WTC11 (cell line): ENCODE measurements around the gene TGM4. TPM values are rescaled to one million over a fixed set of nuclear protein-coding genes. Genes with fewer than 3 reads are reported as not detected.
A peak's percentile ranks its signal among the peaks of the same experiment; 100 is the strongest.

ENCODE experiments used
- ATAC-seq: fragments of 200-7000 bp; cut with Tn5 transposase; 2 replicates; pipeline ENCODE4 v1.10.0; 2021; ENCODE audit warnings: mild to moderate bottlenecking, moderate library complexity
- CTCF ChIA-PET: fragments of 300-600 bp; sonication (Branson Sonifier 250); formaldehyde crosslinking; loops from one replicate; lab custom pipeline; 2021; ENCODE audit warnings: antibody characterized with exemption; lab: Charles Lee
- POLR2A ChIA-PET: fragments of 350-600 bp; sonication (Branson Sonifier 250); formaldehyde crosslinking; loops from one replicate; lab custom pipeline; 2021; ENCODE audit warnings: antibody characterized with exemption; lab: Charles Lee
- DNase-seq: peaks from one replicate; pipeline ENCODE4 v3.0.0; 2021; ENCODE audit warnings: low spot score
- H3K27ac Mint-ChIP-seq: 2 replicates; pipeline ENCODE4 v1.8.0; 2021; ENCODE audit warnings: mixed read lengths
- H3K27me3 Mint-ChIP-seq: 2 replicates; pipeline ENCODE4 v1.8.0; 2021; ENCODE audit warnings: low read depth, mild to moderate bottlenecking, moderate library complexity, mixed read lengths
- H3K36me3 Mint-ChIP-seq: 2 replicates; pipeline ENCODE4 v1.8.0; 2021; ENCODE audit warnings: mixed read lengths
- H3K4me1 Mint-ChIP-seq: 2 replicates; pipeline ENCODE4 v1.8.0; 2022; ENCODE audit warnings: mixed read lengths
- H3K4me3 Mint-ChIP-seq: 2 replicates; pipeline ENCODE4 v1.8.0; 2021; ENCODE audit warnings: mild to moderate bottlenecking, moderate library complexity, mixed read lengths
- H3K9me3 Mint-ChIP-seq: 2 replicates; pipeline ENCODE4 v1.8.0; 2021; ENCODE audit warnings: mixed read lengths
- AFF4 ChIP-seq: sonication (generic); formaldehyde crosslinking; IDR thresholded peaks from 2 replicates; pipeline ENCODE4 v1.8.1; 2023; ENCODE audit warnings: mild to moderate bottlenecking, missing genetic modification reagents, borderline replicate concordance
- CREM ChIP-seq: sonication (generic); formaldehyde crosslinking; IDR thresholded peaks from 2 replicates; pipeline ENCODE4 v1.8.1; 2022; ENCODE audit warnings: mild to moderate bottlenecking, missing genetic modification reagents, moderate library complexity
- CTCF ChIP-seq: fragments of 200-600 bp; IDR thresholded peaks from 2 replicates; pipeline ENCODE4 v1.8.0; 2022; ENCODE audit warnings: antibody characterized with exemption
- ELF4 ChIP-seq: sonication (generic); formaldehyde crosslinking; IDR thresholded peaks from 2 replicates; pipeline ENCODE4 v1.8.1; 2022; ENCODE audit warnings: low read depth, mild to moderate bottlenecking, moderate library complexity, missing genetic modification reagents
- ETV6 ChIP-seq: sonication (generic); formaldehyde crosslinking; IDR thresholded peaks from 2 replicates; pipeline ENCODE4 v1.8.1; 2022; ENCODE audit warnings: mild to moderate bottlenecking, missing genetic modification reagents
- FOXJ3 ChIP-seq: sonication (generic); formaldehyde crosslinking; IDR thresholded peaks from 2 replicates; pipeline ENCODE4 v1.9.0; 2021; ENCODE audit warnings: missing genetic modification reagents, mild to moderate bottlenecking, borderline replicate concordance
- MAX ChIP-seq: sonication (generic); formaldehyde crosslinking; IDR thresholded peaks from 2 replicates; pipeline ENCODE4 v1.8.0; 2022; ENCODE audit warnings: mild to moderate bottlenecking, missing genetic modification reagents
- NFATC4 ChIP-seq: fragments of 250-450 bp; sonication (Bioruptor Pico); IDR thresholded peaks from 2 replicates; pipeline ENCODE4 v1.9.0; 2021; ENCODE audit warnings: mild to moderate bottlenecking
- NFE2L1 ChIP-seq: sonication (generic); formaldehyde crosslinking; IDR thresholded peaks from 2 replicates; pipeline ENCODE4 v1.8.1; 2023; ENCODE audit warnings: missing genetic modification reagents
- NR2C2 ChIP-seq: sonication (generic); formaldehyde crosslinking; IDR thresholded peaks from 2 replicates; pipeline ENCODE4 v1.8.0; 2022; ENCODE audit warnings: mild to moderate bottlenecking, missing genetic modification reagents
- NR3C1 ChIP-seq: sonication (generic); formaldehyde crosslinking; conservative IDR thresholded peaks from 2 replicates; pipeline ENCODE4 v1.8.1; 2023; ENCODE audit warnings: low read depth, mild to moderate bottlenecking, missing genetic modification reagents
- PRDM15 ChIP-seq: sonication (generic); formaldehyde crosslinking; IDR thresholded peaks from 2 replicates; pipeline ENCODE4 v1.8.0; 2022; ENCODE audit warnings: missing genetic modification reagents
- PRRX2 ChIP-seq: fragments of 250-450 bp; sonication (Bioruptor Pico); IDR thresholded peaks from 2 replicates; pipeline ENCODE4 v1.8.0; 2021; ENCODE audit warnings: mild to moderate bottlenecking
- SMAD3 ChIP-seq: sonication (generic); formaldehyde crosslinking; IDR thresholded peaks from 2 replicates; pipeline ENCODE4 v1.8.0; 2022; ENCODE audit warnings: missing genetic modification reagents, mild to moderate bottlenecking, borderline replicate concordance
- SMAD4 ChIP-seq: sonication (generic); formaldehyde crosslinking; IDR thresholded peaks from 2 replicates; pipeline ENCODE4 v1.8.0; 2022; ENCODE audit warnings: mild to moderate bottlenecking, missing genetic modification reagents
- SOX15 ChIP-seq: fragments of 250-450 bp; sonication (Bioruptor Pico); IDR thresholded peaks from 2 replicates; pipeline ENCODE4 v1.9.0; 2021; ENCODE audit warnings: mild to moderate bottlenecking
- USF2 ChIP-seq: sonication (generic); formaldehyde crosslinking; IDR thresholded peaks from 2 replicates; pipeline ENCODE4 v1.8.1; 2023; ENCODE audit warnings: mild to moderate bottlenecking, missing genetic modification reagents, moderate library complexity
- total RNA-seq: library from RNA; stranded (reverse); gene quantifications from 3 replicates; pipeline ENCODE4 v1.2.3, GENCODE V29; 2021
- TF ChIP-seq, protein P1 (sequence below): sonication (generic); formaldehyde crosslinking; IDR thresholded peaks from 2 replicates; pipeline ENCODE4 v1.8.0; 2022; ENCODE audit warnings: mild to moderate bottlenecking, missing genetic modification reagents
- TF ChIP-seq, protein P2 (sequence below): sonication (generic); formaldehyde crosslinking; IDR thresholded peaks from 2 replicates; pipeline ENCODE4 v1.8.0; 2022; ENCODE audit warnings: mild to moderate bottlenecking, missing genetic modification reagents

Gene TGM4
- total RNA-seq, 1 experiment from 2014 or later: not detected

- TF ChIP-seq FOXJ3 (CRISPR knock-in tag) (no peak), PRDM15 (CRISPR knock-in tag) (no peak), NFE2L1 (CRISPR knock-in tag) (no peak), SOX15 (CRISPR knock-in tag) (no peak), SMAD4 (no peak), ELF4 (CRISPR knock-in tag) (no peak), NFATC4 (CRISPR knock-in tag) (no peak)
- TF ChIP-seq, protein P1, sequence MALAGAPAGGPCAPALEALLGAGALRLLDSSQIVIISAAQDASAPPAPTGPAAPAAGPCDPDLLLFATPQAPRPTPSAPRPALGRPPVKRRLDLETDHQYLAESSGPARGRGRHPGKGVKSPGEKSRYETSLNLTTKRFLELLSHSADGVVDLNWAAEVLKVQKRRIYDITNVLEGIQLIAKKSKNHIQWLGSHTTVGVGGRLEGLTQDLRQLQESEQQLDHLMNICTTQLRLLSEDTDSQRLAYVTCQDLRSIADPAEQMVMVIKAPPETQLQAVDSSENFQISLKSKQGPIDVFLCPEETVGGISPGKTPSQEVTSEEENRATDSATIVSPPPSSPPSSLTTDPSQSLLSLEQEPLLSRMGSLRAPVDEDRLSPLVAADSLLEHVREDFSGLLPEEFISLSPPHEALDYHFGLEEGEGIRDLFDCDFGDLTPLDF (CRISPR knock-in tag): no peak
- Mint-ChIP-seq H3K4me3 (no peak overlapping the region), H3K27me3 (no peaks in the 10 kb centered on the region), H3K4me1 (peaks cover 5% of the 10 kb centered on the region), H3K27ac (no peak overlapping the region), H3K9me3 (no peaks in the 10 kb centered on the region), H3K36me3 (peaks cover 3% of the 10 kb centered on the region; the same call in 1 of the 2 replicates)
- no peak for ATAC-seq
- no peak for DNase-seq
- POLR2A ChIA-PET: no interaction called here
- CTCF ChIA-PET: interaction anchor here (1.4 kb wide), 1 partner anchor 43 kb away, joined by 3 read pairs; no protein-coding TSS in a partner anchor
Observed at GRCh38 chr3:44957986-44958385, 83.6 kb downstream of the TGM4 start.

DNA sequence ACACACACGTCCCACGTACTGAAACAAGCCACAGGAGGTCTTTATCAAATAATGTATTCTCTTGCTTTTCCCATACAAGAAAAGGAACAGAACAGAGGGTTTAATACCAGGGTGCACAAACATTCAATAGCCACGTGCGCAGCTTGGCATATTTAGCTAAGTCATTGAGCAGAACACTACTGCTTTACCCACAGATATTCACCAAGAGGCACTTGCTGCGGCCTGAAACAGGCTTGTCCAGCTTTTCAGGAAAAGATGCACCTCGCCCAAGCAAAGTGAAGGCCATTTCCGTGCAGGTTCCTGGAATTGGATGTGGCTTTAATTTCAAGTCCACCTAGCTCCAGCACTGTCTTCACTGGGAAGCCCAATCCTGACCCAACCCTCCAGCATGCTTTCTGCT, 84.0 kb downstream of the TGM4 start:
- DNase-seq (no peak), ATAC-seq (no peak)
- POLR2A ChIA-PET: no interaction called here
- TF ChIP-seq, protein P2, sequence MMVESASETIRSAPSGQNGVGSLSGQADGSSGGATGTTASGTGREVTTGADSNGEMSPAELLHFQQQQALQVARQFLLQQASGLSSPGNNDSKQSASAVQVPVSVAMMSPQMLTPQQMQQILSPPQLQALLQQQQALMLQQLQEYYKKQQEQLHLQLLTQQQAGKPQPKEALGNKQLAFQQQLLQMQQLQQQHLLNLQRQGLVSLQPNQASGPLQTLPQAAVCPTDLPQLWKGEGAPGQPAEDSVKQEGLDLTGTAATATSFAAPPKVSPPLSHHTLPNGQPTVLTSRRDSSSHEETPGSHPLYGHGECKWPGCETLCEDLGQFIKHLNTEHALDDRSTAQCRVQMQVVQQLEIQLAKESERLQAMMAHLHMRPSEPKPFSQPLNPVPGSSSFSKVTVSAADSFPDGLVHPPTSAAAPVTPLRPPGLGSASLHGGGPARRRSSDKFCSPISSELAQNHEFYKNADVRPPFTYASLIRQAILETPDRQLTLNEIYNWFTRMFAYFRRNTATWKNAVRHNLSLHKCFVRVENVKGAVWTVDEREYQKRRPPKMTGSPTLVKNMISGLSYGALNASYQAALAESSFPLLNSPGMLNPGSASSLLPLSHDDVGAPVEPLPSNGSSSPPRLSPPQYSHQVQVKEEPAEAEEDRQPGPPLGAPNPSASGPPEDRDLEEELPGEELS (CRISPR knock-in tag): no peak
- no peak for TF ChIP-seq NR3C1 (CRISPR knock-in tag)
- no peak for TF ChIP-seq CREM (CRISPR knock-in tag)
- no peak for TF ChIP-seq ETV6
- TF ChIP-seq NR2C2 (CRISPR knock-in tag): no peak
- H3K4me1 Mint-ChIP-seq: peaks cover 5% of the 10 kb centered on the region
- CTCF ChIA-PET: no interaction called here
- H3K27me3 Mint-ChIP-seq: no peaks in the 10 kb centered on the region
- H3K9me3 Mint-ChIP-seq: no peaks in the 10 kb centered on the region
- no peak overlapping the region for H3K27ac Mint-ChIP-seq
- H3K4me3 Mint-ChIP-seq: no peak overlapping the region
- H3K36me3 Mint-ChIP-seq: peaks cover 3% of the 10 kb centered on the region; the same call in 1 of the 2 replicates

GRCh38 chr3:44960387-44961026, 86.1 kb downstream of the TGM4 start:
- CTCF ChIA-PET: no interaction called here
- 0 out of 2 replicates have a peak overlapping the region, but pooled peaks have one; percentile 9 for H3K27ac Mint-ChIP-seq
- H3K9me3 Mint-ChIP-seq: no peaks in the 10 kb centered on the region
- no peak overlapping the region for H3K4me3 Mint-ChIP-seq
- no peak for DNase-seq
- ATAC-seq: no peak
- no peaks in the 10 kb centered on the region for H3K27me3 Mint-ChIP-seq
- POLR2A ChIA-PET: no interaction called here
- peaks cover 3% of the 10 kb centered on the region; the same call in 1 of the 2 replicates for H3K36me3 Mint-ChIP-seq
- H3K4me1 Mint-ChIP-seq: peaks cover 5% of the 10 kb centered on the region
- TF ChIP-seq PRRX2 (CRISPR knock-in tag) (no peak), SMAD3 (no peak), USF2 (CRISPR knock-in tag) (no peak), MAX (no peak), AFF4 (no peak), CTCF (no peak)
